ENCODE results near the gene SORT1. TPM values are rescaled to one million over a fixed set of nuclear protein-coding genes. Genes with fewer than 3 reads are reported as not detected.

SORT1 gene
- total and polyA plus RNA-seq, 4 donors, result 1.0 to 10.6 (median 3.4) TPM

GRCh38 chr1:109381573-109381972, 16.1 kb downstream of the SORT1 start:
- H3K9me3 ChIP-seq (ENCODE audit: control insufficient read depth in 4 of 4, low read length in 3 of 4), result no peaks in the 10 kb centered on the region
- H3K9ac ChIP-seq (ENCODE audit: low read depth in 1 of 2, low read length in 2 of 2), result no peak overlapping the region
- H3K27me3 ChIP-seq (ENCODE audit: control insufficient read depth in 4 of 4, insufficient read depth in 4 of 4, low read length in 3 of 4), result no peaks in the 10 kb centered on the region
- no peak overlapping the region for H3K4me3 ChIP-seq (ENCODE audit: low read depth in 1 of 3, low read length in 3 of 3)
- WGBS, result 61% methylated on average over 2 of the region's 2 CpGs
- DNase-seq (ENCODE audit: low spot score), result no peak
- no peak overlapping the region for H3K27ac ChIP-seq (ENCODE audit: low read depth in 1 of 2, low read length in 2 of 2)
- no peaks in the 10 kb centered on the region for H3K36me3 ChIP-seq (ENCODE audit: control insufficient read depth in 4 of 4, insufficient read depth in 3 of 4, low read depth in 1 of 4, low read length in 3 of 4)
- TF ChIP-seq REST (IDR thresholded peaks at IDR 0.05) (no peak), GABPA (IDR thresholded peaks at IDR 0.05 in 1 of 2, conservative IDR thresholded peaks at IDR 0.05 in 1 of 2) (no peak), JUND (IDR thresholded peaks at IDR 0.05) (no peak)
- H3K4me1 ChIP-seq (ENCODE audit: control insufficient read depth in 4 of 4, insufficient read depth in 4 of 4, low read length in 3 of 4), result no peaks in the 10 kb centered on the region

- Histone ChIP-seq H3K4me1 (ENCODE audit: control insufficient read depth in 4 of 4, insufficient read depth in 4 of 4, low read length in 3 of 4) (no peaks in the 10 kb centered on the region), H3K9ac (ENCODE audit: low read depth in 1 of 2, low read length in 2 of 2) (no peak overlapping the region), H3K36me3 (ENCODE audit: control insufficient read depth in 4 of 4, insufficient read depth in 3 of 4, low read depth in 1 of 4, low read length in 3 of 4) (no peaks in the 10 kb centered on the region), H3K9me3 (ENCODE audit: control insufficient read depth in 4 of 4, low read length in 3 of 4) (no peaks in the 10 kb centered on the region), H3K27me3 (ENCODE audit: control insufficient read depth in 4 of 4, insufficient read depth in 4 of 4, low read length in 3 of 4) (no peaks in the 10 kb centered on the region), H3K27ac (ENCODE audit: low read depth in 1 of 2, low read length in 2 of 2) (no peak overlapping the region), H3K4me3 (ENCODE audit: low read depth in 1 of 3, low read length in 3 of 3) (no peak overlapping the region)
- no peak for TF ChIP-seq FOXA1 (IDR thresholded peaks at IDR 0.05)
- no peak for TF ChIP-seq RAD21 (IDR thresholded peaks at IDR 0.05)
- TF ChIP-seq ZBTB33 (IDR thresholded peaks at IDR 0.05), result no peak
- TF ChIP-seq TAF1 (conservative IDR thresholded peaks at IDR 0.05), result no peak
- no peak for TF ChIP-seq CTCF (IDR thresholded peaks at IDR 0.05; ENCODE audit: low read depth, low read length, missing input control)
- TF ChIP-seq NR2F2 (IDR thresholded peaks at IDR 0.05), result no peak
- no peak for TF ChIP-seq HNF4A (conservative IDR thresholded peaks at IDR 0.05)
- TF ChIP-seq FOXA2 (IDR thresholded peaks at IDR 0.05), result no peak
- TF ChIP-seq MAX (IDR thresholded peaks at IDR 0.05), result no peak
- TF ChIP-seq ATF3 (IDR thresholded peaks at IDR 0.05), result no peak
- TF ChIP-seq RXRA (IDR thresholded peaks at IDR 0.05), result no peak
- TF ChIP-seq GABPA (IDR thresholded peaks at IDR 0.05 in 1 of 2, conservative IDR thresholded peaks at IDR 0.05 in 1 of 2), result no peak
- TF ChIP-seq REST (IDR thresholded peaks at IDR 0.05), result no peak
- no peak for TF ChIP-seq JUND (IDR thresholded peaks at IDR 0.05)
- no peak for TF ChIP-seq SP1 (IDR thresholded peaks at IDR 0.05)
- TF ChIP-seq HNF4G (IDR thresholded peaks at IDR 0.05), result no peak
- TF ChIP-seq YY1 (IDR thresholded peaks at IDR 0.05), result no peak
- 91% methylated on average over 3 of the region's 3 CpGs for WGBS
- DNase-seq (ENCODE audit: low spot score), result no peak
Observed at GRCh38 chr1:109379907-109380306, 17.8 kb downstream of the SORT1 start.

All from liver (tissue), 9 donors.